DND-41 (cell line): ENCODE data around the gene AP4M1.

ENCODE experiments used
- ATAC-seq: fragments of 200-7000 bp; cut with Tn5 transposase; 3 replicates; pipeline ENCODE4 v1.9.1; 2021; ENCODE audit warnings: low read depth; ENCODE audit not compliant: insufficient read depth
- DNase-seq: peaks from one replicate; pipeline ENCODE4 v3.0.0-alpha.2; 2020
- H2AFZ ChIP-seq: 2 replicates; pipeline ENCODE4 v1.6.0; 2012; ENCODE audit warnings: low read depth, low read length
- H3K27ac ChIP-seq: 2 replicates; pipeline ENCODE4 v1.5.1; 2012; ENCODE audit warnings: low read length, inconsistent platforms
- H3K27me3 ChIP-seq: fragments of 200-600 bp; sonication (generic); 2 replicates; pipeline ENCODE4 v1.6.0; 2012; ENCODE audit warnings: low read length, mild to moderate bottlenecking, inconsistent platforms; ENCODE audit not compliant: insufficient read depth, poor library complexity
- H3K36me3 ChIP-seq: 2 replicates; pipeline ENCODE4 v1.5.1; 2012; ENCODE audit warnings: low read length, inconsistent platforms; ENCODE audit not compliant: insufficient read depth
- H3K4me1 ChIP-seq: 2 replicates; pipeline ENCODE4 v1.5.1; 2012; ENCODE audit warnings: mild to moderate bottlenecking, low read length; ENCODE audit not compliant: insufficient read depth
- H3K4me2 ChIP-seq: 2 replicates; pipeline ENCODE4 v1.6.0; 2012; ENCODE audit warnings: mild to moderate bottlenecking, moderate library complexity, low read length, inconsistent platforms; ENCODE audit not compliant: insufficient read depth
- H3K4me3 ChIP-seq, 2 experiments: fragments of 200-600 bp in 1 of 2; shearing (Covaris generic) in 1 of 2; 2 replicates each; pipeline ENCODE4 v1.5.1; 2012 to 2016; ENCODE audit warnings: inconsistent platforms in 2 of 2, low read length in 2 of 2, mild to moderate bottlenecking in 2 of 2, low read depth in 1 of 2, moderate library complexity in 1 of 2
- H3K79me2 ChIP-seq: 2 replicates; pipeline ENCODE4 v1.6.0; 2012; ENCODE audit warnings: low read length, inconsistent platforms; ENCODE audit not compliant: insufficient read depth
- H3K9ac ChIP-seq: 2 replicates; pipeline ENCODE4 v1.6.0; 2012; ENCODE audit warnings: low read depth, mild to moderate bottlenecking, inconsistent platforms, low read length, moderate library complexity
- H3K9me3 ChIP-seq: 2 replicates; pipeline ENCODE4 v1.5.1; 2012; ENCODE audit warnings: low read length, moderate library complexity, mild to moderate bottlenecking, inconsistent platforms; ENCODE audit not compliant: insufficient read depth, severe bottlenecking
- H4K20me1 ChIP-seq: 2 replicates; pipeline ENCODE4 v1.6.0; 2012; ENCODE audit warnings: low read length; ENCODE audit not compliant: insufficient read depth
- EZH2 ChIP-seq: IDR thresholded peaks from 3 replicates; pipeline ENCODE4 v1.6.1; 2012; ENCODE audit warnings: borderline replicate concordance, low read depth, mild to moderate bottlenecking, moderate library complexity, low read length, inconsistent platforms; ENCODE audit not compliant: severe bottlenecking
- TF ChIP-seq, protein P1 (sequence below): IDR thresholded peaks from 2 replicates; pipeline ENCODE4 v1.5.1; 2012; ENCODE audit warnings: borderline replicate concordance, low read length, moderate library complexity, mild to moderate bottlenecking; ENCODE audit not compliant: poor library complexity, severe bottlenecking; ENCODE audit errors: extremely low read depth

The AP4M1 gene

DNA sequence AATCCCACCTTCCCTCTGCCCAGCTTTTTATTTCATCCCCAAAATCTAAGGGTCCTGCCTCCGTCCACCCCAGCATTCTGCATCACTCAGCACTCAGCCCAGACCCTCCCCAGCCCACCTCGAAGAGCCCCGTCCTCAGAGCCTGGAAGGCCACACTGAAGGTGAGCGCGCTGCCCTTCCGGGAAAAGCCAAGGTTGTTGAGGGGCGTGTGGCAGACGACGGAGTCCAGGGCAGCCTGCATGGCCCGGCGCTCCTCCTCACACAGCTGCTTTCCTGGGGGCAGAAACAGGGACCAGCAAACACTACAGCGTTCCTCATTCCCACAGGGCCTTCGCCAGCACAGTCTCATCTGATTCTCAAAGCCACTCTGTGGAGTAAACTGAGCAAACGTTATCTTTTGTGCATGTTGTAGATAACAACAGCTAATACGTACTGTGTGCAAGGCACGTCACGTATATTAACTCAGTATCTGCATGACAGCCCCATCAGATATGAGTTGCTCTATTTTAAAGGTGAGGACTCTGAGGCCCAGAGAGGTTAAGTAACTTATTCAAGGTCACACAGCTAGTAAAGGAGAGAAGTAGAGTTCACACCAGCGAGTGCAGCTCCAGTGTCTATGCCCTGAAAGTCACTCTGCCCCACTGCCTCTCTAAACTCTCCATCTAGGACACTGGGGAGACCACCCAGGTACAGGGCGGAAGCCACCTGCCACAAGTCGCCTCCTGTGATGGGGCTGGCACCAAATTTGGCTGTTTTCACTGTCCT lies 54.3 kb downstream of the AP4M1 start:
- DNase-seq: no peak
- peak overlapping the region; percentile 23; the same call in 1 of the 2 replicates for H3K4me2 ChIP-seq

DNA sequence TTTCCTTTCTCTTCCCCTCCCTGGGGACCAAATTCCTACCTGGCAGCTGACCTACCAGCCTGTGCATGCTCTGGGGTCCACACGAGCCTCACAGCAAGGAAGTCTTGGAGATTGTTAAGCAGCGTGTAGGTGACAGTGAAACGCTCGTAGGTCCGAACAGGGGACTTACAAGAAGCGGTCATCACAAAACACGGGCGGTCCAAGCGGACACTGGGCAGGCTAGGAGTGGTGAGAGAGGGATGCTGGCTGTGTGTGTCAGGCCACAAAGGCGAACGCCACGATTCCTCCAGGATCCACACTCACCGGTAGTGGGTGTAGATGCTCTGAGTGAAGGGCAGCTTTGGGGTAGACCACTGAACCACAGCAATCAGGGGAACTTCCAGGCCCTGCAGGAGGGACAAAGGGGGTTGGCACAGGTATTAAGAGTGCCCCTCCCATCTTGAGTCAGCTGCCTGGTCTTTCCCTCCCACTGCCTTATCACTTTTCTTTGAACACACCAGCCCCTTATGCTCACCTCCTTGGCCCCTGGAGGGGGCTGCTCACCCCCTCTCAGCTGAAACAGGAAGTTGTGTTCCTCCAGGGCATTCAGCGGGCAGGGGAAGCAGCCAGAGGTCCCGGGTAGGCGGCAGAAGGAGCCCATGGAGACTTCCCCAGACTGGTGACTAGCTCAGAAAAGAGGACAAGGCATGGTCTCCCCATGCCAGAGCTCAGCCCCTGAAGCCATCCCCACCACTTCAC lies 55.1 kb downstream of the AP4M1 start:
- peak overlapping the region in 1 of 2 experiments; percentile 87; a peak in 1 of 4 replicates for H3K4me3 ChIP-seq
- DNase-seq (no peak), ATAC-seq (no peak)
- H3K9ac ChIP-seq: peak overlapping the region; percentile 96; the same call in 1 of the 2 replicates
- no peak overlapping the region for H2AFZ ChIP-seq
- H3K36me3 ChIP-seq: peaks cover 51% of the 10 kb centered on the region
- H4K20me1 ChIP-seq: peaks cover 27% of the 10 kb centered on the region
- no peaks in the 10 kb centered on the region for H3K27me3 ChIP-seq
- H3K4me2 ChIP-seq: peak overlapping the region; percentile 68
- peaks cover 36% of the 10 kb centered on the region for H3K4me1 ChIP-seq
- TF ChIP-seq, protein P1, sequence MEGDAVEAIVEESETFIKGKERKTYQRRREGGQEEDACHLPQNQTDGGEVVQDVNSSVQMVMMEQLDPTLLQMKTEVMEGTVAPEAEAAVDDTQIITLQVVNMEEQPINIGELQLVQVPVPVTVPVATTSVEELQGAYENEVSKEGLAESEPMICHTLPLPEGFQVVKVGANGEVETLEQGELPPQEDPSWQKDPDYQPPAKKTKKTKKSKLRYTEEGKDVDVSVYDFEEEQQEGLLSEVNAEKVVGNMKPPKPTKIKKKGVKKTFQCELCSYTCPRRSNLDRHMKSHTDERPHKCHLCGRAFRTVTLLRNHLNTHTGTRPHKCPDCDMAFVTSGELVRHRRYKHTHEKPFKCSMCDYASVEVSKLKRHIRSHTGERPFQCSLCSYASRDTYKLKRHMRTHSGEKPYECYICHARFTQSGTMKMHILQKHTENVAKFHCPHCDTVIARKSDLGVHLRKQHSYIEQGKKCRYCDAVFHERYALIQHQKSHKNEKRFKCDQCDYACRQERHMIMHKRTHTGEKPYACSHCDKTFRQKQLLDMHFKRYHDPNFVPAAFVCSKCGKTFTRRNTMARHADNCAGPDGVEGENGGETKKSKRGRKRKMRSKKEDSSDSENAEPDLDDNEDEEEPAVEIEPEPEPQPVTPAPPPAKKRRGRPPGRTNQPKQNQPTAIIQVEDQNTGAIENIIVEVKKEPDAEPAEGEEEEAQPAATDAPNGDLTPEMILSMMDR: no peak
- no peak for TF ChIP-seq EZH2
- H3K79me2 ChIP-seq: peaks cover 42% of the 10 kb centered on the region
- H3K9me3 ChIP-seq: no peaks in the 10 kb centered on the region
- H3K27ac ChIP-seq: no peak overlapping the region

More for the DNA sequence above, 54.3 kb downstream of the AP4M1 start:
- Histone ChIP-seq H3K4me1 (peaks cover 36% of the 10 kb centered on the region), H3K36me3 (peaks cover 51% of the 10 kb centered on the region), H3K4me3 (no peak overlapping the region), H2AFZ (no peak overlapping the region), H3K9me3 (no peaks in the 10 kb centered on the region), H3K79me2 (peaks cover 43% of the 10 kb centered on the region), H3K27ac (no peak overlapping the region), H3K9ac (no peak overlapping the region), H4K20me1 (peaks cover 27% of the 10 kb centered on the region), H3K27me3 (no peaks in the 10 kb centered on the region)
- TF ChIP-seq, protein P1: no peak
- no peak for TF ChIP-seq EZH2
- ATAC-seq: no peak

- no peaks in the 10 kb centered on the region for H3K27me3 ChIP-seq
- DNase-seq: no peak
- no peak for ATAC-seq
- H4K20me1 ChIP-seq: peaks cover 27% of the 10 kb centered on the region
- no peak overlapping the region for H2AFZ ChIP-seq
- H3K9me3 ChIP-seq: no peaks in the 10 kb centered on the region
- peak overlapping the region; percentile 68 for H3K4me2 ChIP-seq
- no peak for TF ChIP-seq EZH2
- TF ChIP-seq, protein P1: no peak
- peaks cover 36% of the 10 kb centered on the region for H3K4me1 ChIP-seq
- peak overlapping the region in 1 of 2 experiments; percentile 87; a peak in 2 of 4 replicates for H3K4me3 ChIP-seq
- peaks cover 51% of the 10 kb centered on the region for H3K36me3 ChIP-seq
- peak overlapping the region; percentile 96; the same call in 1 of the 2 replicates for H3K9ac ChIP-seq
- peaks cover 42% of the 10 kb centered on the region for H3K79me2 ChIP-seq
- H3K27ac ChIP-seq: no peak overlapping the region
These were observed 55.6 kb downstream of the AP4M1 start for GRCh38 chr7:100157069-100157333.
